Smooth muscle cell (in vitro differentiated cells): ENCODE measurements around the gene NEDD4L. TPM values are rescaled to one million over a fixed set of nuclear protein-coding genes. Genes with fewer than 3 reads are reported as not detected.

Source experiments
- DNase-seq: peaks from one replicate; lab custom pipeline; 2025; ENCODE audit not compliant: unreplicated experiment; lab: John Stamatoyannopoulos, UW
- H2AFZ ChIP-seq: fragments of 200-600 bp; sonication (generic); 2 replicates; pipeline ENCODE4 v1.6.0; 2016; ENCODE audit warnings: antibody characterized with exemption, low read depth, mild to moderate bottlenecking
- H3F3A ChIP-seq: fragments of 200-600 bp; sonication (generic); 2 replicates; pipeline ENCODE4 v1.6.0; 2017; ENCODE audit warnings: antibody characterized with exemption, low read depth
- H3K27ac ChIP-seq: fragments of 200-600 bp; sonication (generic); 2 replicates; pipeline ENCODE4 v1.5.1; 2016; ENCODE audit warnings: low read depth, mild to moderate bottlenecking
- H3K27me3 ChIP-seq: fragments of 200-600 bp; sonication (generic); 2 replicates; pipeline ENCODE4 v1.6.1; 2016; ENCODE audit warnings: low read depth, mild to moderate bottlenecking
- H3K36me3 ChIP-seq: fragments of 200-600 bp; sonication (generic); 2 replicates; pipeline ENCODE4 v1.5.1; 2016; ENCODE audit warnings: low read depth
- H3K4me1 ChIP-seq: fragments of 200-600 bp; sonication (generic); 2 replicates; pipeline ENCODE4 v1.5.1; 2016; ENCODE audit warnings: low read depth
- H3K4me2 ChIP-seq: fragments of 200-600 bp; sonication (generic); 2 replicates; pipeline ENCODE4 v1.6.0; 2016; ENCODE audit warnings: mild to moderate bottlenecking
- H3K4me3 ChIP-seq: fragments of 200-600 bp; sonication (generic); 2 replicates; pipeline ENCODE4 v1.5.1; 2016; ENCODE audit warnings: mild to moderate bottlenecking
- H3K79me2 ChIP-seq: fragments of 200-600 bp; sonication (generic); 2 replicates; pipeline ENCODE4 v1.6.0; 2016; ENCODE audit warnings: low read depth, mild to moderate bottlenecking
- H3K9ac ChIP-seq: fragments of 200-600 bp; sonication (generic); 2 replicates; pipeline ENCODE4 v1.6.0; 2016; ENCODE audit warnings: low read depth
- H3K9me3 ChIP-seq: fragments of 200-600 bp; sonication (generic); replicated peaks from 2 replicates; pipeline ENCODE4 v1.5.1; 2016; ENCODE audit warnings: low read depth
- H4K20me1 ChIP-seq: fragments of 200-600 bp; sonication (generic); 2 replicates; pipeline ENCODE4 v1.6.0; 2016; ENCODE audit warnings: low read depth
- CTCF ChIP-seq: fragments of 200-600 bp; sonication (generic); IDR thresholded peaks from 2 replicates; pipeline ENCODE4 v1.5.1; 2017; ENCODE audit warnings: borderline replicate concordance, mild to moderate bottlenecking, antibody characterized with exemption; ENCODE audit not compliant: insufficient read depth, poor library complexity, severe bottlenecking
- WGBS: methylation state at CpG from one replicate; pipeline ENCODE4 v1.1.7; 2016; ENCODE audit warnings: low lambda C conversion rate; 5-methylcytosine and 5-hydroxymethylcytosine counted together
- polyA plus RNA-seq: library from polyadenylated mRNA; unstranded; fragments of >200 nt; fragmentation: Nextera tagmentation; extraction: Ambion mirVana; gene quantifications from 2 replicates; pipeline ENCODE4 v1.2.1, GENCODE V29; 2016
- total RNA-seq: library from RNA; depleted of rRNA; stranded (reverse); fragments of >200 nt; gene quantifications from 2 replicates; pipeline ENCODE4 v1.2.3, GENCODE V29; 2014

NEDD4L gene
- total and polyA plus RNA-seq, 2 experiments from 2014 or later, result 8.7 to 41.3 TPM

- H3K27me3 ChIP-seq, result no peaks in the 10 kb centered on the region
- no peak for DNase-seq
- no peaks in the 10 kb centered on the region for H3K9me3 ChIP-seq
- no peak for TF ChIP-seq CTCF
- H3K4me2 ChIP-seq, result peak overlapping the region; percentile 73
- H2AFZ ChIP-seq, result no peak overlapping the region
- WGBS, result 56% methylated on average over 1 of the region's 1 CpG
- H4K20me1 ChIP-seq, result no peaks in the 10 kb centered on the region
- H3K4me3 ChIP-seq, result no peak overlapping the region
- peak overlapping the region; percentile 97 for H3K27ac ChIP-seq
- H3K79me2 ChIP-seq, result no peaks in the 10 kb centered on the region
- H3K4me1 ChIP-seq, result peaks cover 31% of the 10 kb centered on the region
- H3K36me3 ChIP-seq, result no peaks in the 10 kb centered on the region
- H3K9ac ChIP-seq, result peak overlapping the region; percentile 75
- H3F3A ChIP-seq, result peaks cover 34% of the 10 kb centered on the region
These were observed 315.6 kb downstream of the NEDD4L start for GRCh38 chr18:58359620-58360019.

DNA sequence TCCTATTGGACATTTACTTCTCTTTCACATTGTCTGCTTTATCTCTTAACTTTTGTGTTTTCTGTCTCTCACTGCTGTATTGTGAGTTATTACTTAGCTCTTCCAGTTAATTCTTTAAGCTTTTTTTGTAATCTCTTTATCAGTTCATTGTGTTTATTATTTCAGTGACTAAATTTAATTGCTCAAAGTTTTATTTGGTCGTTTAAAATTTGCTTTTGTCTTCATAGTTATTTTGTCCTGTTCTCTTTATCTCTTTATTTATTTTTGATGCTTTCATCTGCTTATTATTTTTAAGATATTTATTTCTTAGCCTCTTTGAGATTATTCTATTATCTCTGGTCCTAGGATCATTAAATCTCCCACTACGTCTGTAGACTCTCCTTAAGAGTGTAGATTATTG is 316.3 kb downstream of the NEDD4L start:
- Histone ChIP-seq H3K9ac (peak overlapping the region; percentile 75), H3K79me2 (no peaks in the 10 kb centered on the region), H3K9me3 (no peaks in the 10 kb centered on the region), H3K27ac (peak overlapping the region; percentile 97), H3K4me2 (peak overlapping the region; percentile 73), H3K27me3 (no peaks in the 10 kb centered on the region), H3K4me1 (peaks cover 34% of the 10 kb centered on the region), H3F3A (peaks cover 34% of the 10 kb centered on the region), H2AFZ (no peak overlapping the region), H3K36me3 (no peaks in the 10 kb centered on the region), H4K20me1 (no peaks in the 10 kb centered on the region), H3K4me3 (no peak overlapping the region)
- no peak for DNase-seq
- 35% methylated on average over 2 of the region's 2 CpGs for WGBS
- no peak for TF ChIP-seq CTCF

DNA sequence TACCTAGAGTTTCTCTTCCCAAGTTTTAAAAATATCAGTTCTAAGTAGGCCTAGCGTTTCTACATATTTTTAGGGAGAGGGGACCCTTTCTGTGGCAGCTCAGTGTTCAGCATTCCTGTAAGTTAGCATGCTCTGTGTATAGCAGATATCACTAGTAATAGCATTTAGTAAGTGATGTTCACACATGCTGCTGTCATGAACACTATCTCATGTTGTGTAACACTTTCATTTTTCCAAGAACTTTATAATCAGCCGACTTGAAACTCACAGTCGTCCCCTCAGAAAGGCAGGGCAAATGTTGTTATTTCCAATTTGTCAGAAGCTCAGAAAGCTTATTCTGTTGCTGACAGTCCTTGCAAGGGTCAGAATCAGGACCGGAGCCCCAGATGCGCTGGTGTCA is 317.2 kb downstream of the NEDD4L start:
- Histone ChIP-seq H3K27ac (peak overlapping the region; percentile 97), H2AFZ (no peak overlapping the region), H4K20me1 (no peaks in the 10 kb centered on the region), H3K79me2 (no peaks in the 10 kb centered on the region), H3K4me3 (no peak overlapping the region), H3K9me3 (no peaks in the 10 kb centered on the region), H3F3A (peaks cover 34% of the 10 kb centered on the region), H3K27me3 (no peaks in the 10 kb centered on the region), H3K9ac (peak overlapping the region; percentile 53), H3K36me3 (no peaks in the 10 kb centered on the region), H3K4me2 (peak overlapping the region; percentile 73), H3K4me1 (peaks cover 34% of the 10 kb centered on the region)
- no peak for DNase-seq
- WGBS, result 62% methylated on average over 5 of the region's 5 CpGs
- no peak for TF ChIP-seq CTCF

DNA sequence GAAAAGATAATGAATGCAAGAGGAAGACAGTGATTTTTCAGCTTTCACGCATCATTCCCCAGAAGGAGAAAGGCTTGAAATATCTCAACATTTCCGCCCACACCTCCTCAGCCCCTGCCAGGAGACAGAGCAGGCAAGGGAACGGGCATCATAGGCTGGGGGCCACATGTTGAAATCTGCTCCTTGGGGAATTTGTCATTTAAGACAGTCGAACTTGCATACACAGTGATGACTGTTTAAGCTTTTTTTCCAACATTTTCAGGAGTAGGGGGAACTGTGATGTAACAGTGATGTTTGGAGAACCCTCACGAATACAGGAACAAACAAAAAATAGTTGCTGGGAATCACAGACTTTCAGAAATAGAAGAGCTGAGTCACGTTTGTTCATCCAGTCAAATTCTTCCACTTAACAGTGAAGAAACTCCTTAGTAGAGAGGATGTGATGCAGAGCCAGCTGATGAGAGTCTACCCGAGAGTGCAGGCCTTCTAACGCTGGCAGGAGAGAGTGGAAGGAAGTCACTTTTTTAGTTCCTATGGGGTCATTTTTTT is 318.1 kb downstream of the NEDD4L start:
- no peaks in the 10 kb centered on the region for H3K27me3 ChIP-seq
- H3K9me3 ChIP-seq, result no peaks in the 10 kb centered on the region
- no peak overlapping the region for H2AFZ ChIP-seq
- no peaks in the 10 kb centered on the region for H3K36me3 ChIP-seq
- no peaks in the 10 kb centered on the region for H4K20me1 ChIP-seq
- TF ChIP-seq CTCF, result no peak
- WGBS, result 21% methylated on average over 8 of the region's 8 CpGs
- H3K4me3 ChIP-seq, result no peak overlapping the region
- H3K27ac ChIP-seq, result peak overlapping the region; percentile 97
- DNase-seq, result peak; percentile 8
- H3K9ac ChIP-seq, result peak overlapping the region; percentile 84
- peaks cover 34% of the 10 kb centered on the region for H3K4me1 ChIP-seq
- peak overlapping the region; percentile 73 for H3K4me2 ChIP-seq
- peaks cover 34% of the 10 kb centered on the region for H3F3A ChIP-seq
- H3K79me2 ChIP-seq, result no peaks in the 10 kb centered on the region
